PFSK-1 (cell line): ENCODE measurements around the gene TMEM174.

Experiments
- FOXP2 ChIP-seq: optimal IDR thresholded peaks from 2 replicates; pipeline ENCODE3; 2011; ENCODE audit warnings: borderline replicate concordance, control low read depth, inconsistent platforms; ENCODE audit not compliant: insufficient read depth; ENCODE audit errors: extremely low read length, extremely low read depth
- POLR2AphosphoS5 ChIP-seq: IDR thresholded peaks from 2 replicates; pipeline ENCODE4 v1.6.1; 2012; ENCODE audit warnings: low read depth, mild to moderate bottlenecking, control low read depth, low read length, moderate library complexity
- REST ChIP-seq, 2 experiments: IDR thresholded peaks; 2 replicates each; pipeline versions ENCODE4 v1.6.1 to v1.8.0; 2011 to 2012; ENCODE audit warnings: low read depth in 2 of 2, low read length in 2 of 2, control low read depth in 1 of 2, inconsistent platforms in 1 of 2, mild to moderate bottlenecking in 1 of 2, moderate library complexity in 1 of 2; ENCODE audit not compliant: insufficient read depth in 1 of 2
- SIN3A ChIP-seq: IDR thresholded peaks from 2 replicates; pipeline ENCODE4 v1.6.1; 2012; ENCODE audit warnings: mild to moderate bottlenecking, low read length, moderate library complexity, borderline replicate concordance; ENCODE audit not compliant: insufficient read depth
- TAF1 ChIP-seq: IDR thresholded peaks from 2 replicates; pipeline ENCODE4 v1.6.1; 2012; ENCODE audit warnings: low read length, control low read depth, borderline replicate concordance; ENCODE audit not compliant: insufficient read depth

Gene TMEM174

GRCh38 chr5:73151766-73152410, 21.1 kb upstream of the TMEM174 start:
- TF ChIP-seq SIN3A (no peak), TAF1 (no peak), POLR2AphosphoS5 (no peak), REST (IDR thresholded peaks at IDR 0.05; ENCODE audit: insufficient read depth in 1 of 2, low read depth in 2 of 2, low read length in 2 of 2) (no peak), FOXP2 (no peak)

- TF ChIP-seq SIN3A: no peak
- no peak for TF ChIP-seq POLR2AphosphoS5
- TF ChIP-seq TAF1: no peak
- TF ChIP-seq FOXP2: no peak
- no peak for TF ChIP-seq REST (IDR thresholded peaks at IDR 0.05; ENCODE audit: insufficient read depth in 1 of 2, low read depth in 2 of 2, low read length in 2 of 2)
Observed at GRCh38 chr5:73152411-73153388, 20.3 kb upstream of the TMEM174 start.

GRCh38 chr5:73153513-73153912, 19.5 kb upstream of the TMEM174 start:
- no peak for TF ChIP-seq TAF1
- TF ChIP-seq POLR2AphosphoS5: no peak
- no peak for TF ChIP-seq FOXP2
- TF ChIP-seq SIN3A: no peak
- TF ChIP-seq REST (IDR thresholded peaks at IDR 0.05; ENCODE audit: insufficient read depth in 1 of 2, low read depth in 2 of 2, low read length in 2 of 2): no peak

GRCh38 chr5:73154208-73155006, 18.6 kb upstream of the TMEM174 start:
- TF ChIP-seq FOXP2 (no peak), POLR2AphosphoS5 (no peak), REST (IDR thresholded peaks at IDR 0.05; ENCODE audit: insufficient read depth in 1 of 2, low read depth in 2 of 2, low read length in 2 of 2) (no peak), SIN3A (no peak), TAF1 (no peak)
